PC-3 (cell line): Measurements from ENCODE around the gene SERPINB6.

ENCODE experiments used
- CTCF ChIP-seq: fragments of 300-600 bp; sonication (generic); conservative IDR thresholded peaks from 2 replicates; pipeline ENCODE4 v1.5.1; 2017; ENCODE audit warnings: antibody characterized with exemption, low read depth, mild to moderate bottlenecking, low read length
- EZH2 ChIP-seq: fragments of 300-600 bp; sonication (generic); IDR thresholded peaks from one replicate; pipeline ENCODE4 v1.6.1; 2017; ENCODE audit warnings: antibody characterized with exemption, mild to moderate bottlenecking, low read length; ENCODE audit not compliant: unreplicated experiment

GRCh38 chr6:2992330-2992979 is 21.1 kb upstream of the SERPINB6 start:
- no peak for TF ChIP-seq CTCF
- no peak for TF ChIP-seq EZH2
